ENCODE measurements around the gene IRF2BPL. TPM values are rescaled to one million over a fixed set of nuclear protein-coding genes. Genes with fewer than 3 reads are reported as not detected.

The IRF2BPL gene
- total RNA-seq, 2 experiments from 2014 or later: 23.7 to 25.8 TPM

DNA sequence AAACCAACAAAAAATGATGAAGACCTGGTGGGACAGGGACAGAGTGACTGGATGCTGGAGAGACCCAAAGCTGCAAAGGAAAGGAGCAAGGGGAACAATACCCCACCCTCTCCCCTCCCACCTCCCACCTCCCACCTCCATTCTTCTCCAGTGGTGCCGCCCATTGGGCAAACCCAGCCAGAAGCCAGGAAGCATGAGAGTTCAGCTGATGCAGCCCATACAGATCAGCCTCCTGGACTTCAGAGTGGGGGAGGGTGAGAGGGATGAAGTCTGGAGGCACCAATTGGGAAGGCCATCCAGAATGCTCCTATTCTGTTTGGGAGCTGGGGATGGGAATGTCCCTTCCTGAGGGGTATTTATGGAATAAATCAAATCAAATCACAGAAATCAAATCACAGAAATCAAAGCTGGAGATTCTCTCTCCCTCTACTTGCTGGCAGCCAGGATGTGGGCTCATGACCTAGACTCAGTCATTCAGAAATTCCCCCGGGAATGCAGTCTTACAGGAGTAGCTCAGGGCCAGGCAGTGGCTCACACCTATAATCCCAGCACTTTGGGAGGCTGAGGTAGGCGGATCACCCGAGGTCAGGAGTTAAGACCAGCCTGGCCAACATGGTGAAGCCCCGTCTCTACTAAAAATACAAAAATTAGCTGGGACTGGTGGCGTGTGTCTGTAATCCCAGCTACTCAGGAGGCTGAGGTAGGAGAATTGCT, 31.1 kb downstream of the IRF2BPL start:
- H3K4me2 ChIP-seq (ENCODE audit: low read length): no peak overlapping the region
- H3K36me3 ChIP-seq (ENCODE audit: insufficient read depth, low read length): no peaks in the 10 kb centered on the region
- no peaks in the 10 kb centered on the region for H3K79me2 ChIP-seq (ENCODE audit: insufficient read depth, low read depth, low read length)
- TF ChIP-seq, protein P1, sequence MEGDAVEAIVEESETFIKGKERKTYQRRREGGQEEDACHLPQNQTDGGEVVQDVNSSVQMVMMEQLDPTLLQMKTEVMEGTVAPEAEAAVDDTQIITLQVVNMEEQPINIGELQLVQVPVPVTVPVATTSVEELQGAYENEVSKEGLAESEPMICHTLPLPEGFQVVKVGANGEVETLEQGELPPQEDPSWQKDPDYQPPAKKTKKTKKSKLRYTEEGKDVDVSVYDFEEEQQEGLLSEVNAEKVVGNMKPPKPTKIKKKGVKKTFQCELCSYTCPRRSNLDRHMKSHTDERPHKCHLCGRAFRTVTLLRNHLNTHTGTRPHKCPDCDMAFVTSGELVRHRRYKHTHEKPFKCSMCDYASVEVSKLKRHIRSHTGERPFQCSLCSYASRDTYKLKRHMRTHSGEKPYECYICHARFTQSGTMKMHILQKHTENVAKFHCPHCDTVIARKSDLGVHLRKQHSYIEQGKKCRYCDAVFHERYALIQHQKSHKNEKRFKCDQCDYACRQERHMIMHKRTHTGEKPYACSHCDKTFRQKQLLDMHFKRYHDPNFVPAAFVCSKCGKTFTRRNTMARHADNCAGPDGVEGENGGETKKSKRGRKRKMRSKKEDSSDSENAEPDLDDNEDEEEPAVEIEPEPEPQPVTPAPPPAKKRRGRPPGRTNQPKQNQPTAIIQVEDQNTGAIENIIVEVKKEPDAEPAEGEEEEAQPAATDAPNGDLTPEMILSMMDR (conservative IDR thresholded peaks at IDR 0.05; ENCODE audit: low read length): no peak
- no peak for TF ChIP-seq EZH2phosphoT487 (IDR thresholded peaks at IDR 0.05; ENCODE audit: borderline replicate concordance, low read depth, low read length)
- POLR2A ChIA-PET: interaction anchor here (1.0 kb wide), 1 partner anchor 73 kb away, joined by 3 read pairs; no protein-coding TSS in a partner anchor
- CTCF ChIA-PET (ENCODE audit: unreplicated experiment): no interaction called here
- no peaks in the 10 kb centered on the region for H3K9me3 ChIP-seq (ENCODE audit: low read length)
- DNase-seq (ENCODE audit: low spot score): no peak
- no peak overlapping the region for H2AFZ ChIP-seq (ENCODE audit: low read length)
- H3K9me2 ChIP-seq (ENCODE audit: insufficient read depth, low read length): no peaks in the 10 kb centered on the region
- peaks cover 41% of the 10 kb centered on the region for H3K4me1 ChIP-seq (ENCODE audit: insufficient read depth, low read length, poor library complexity, severe bottlenecking)
- intact Hi-C loops (cut with micrococcal nuclease; ENCODE audit: unreplicated experiment): no loop called here
- no peak overlapping the region for H3K27ac ChIP-seq (ENCODE audit: low read depth, low read length, poor library complexity, severe bottlenecking)
- no TSS peak for BruUV-seq (replicated peaks)
- no peaks in the 10 kb centered on the region for H4K20me1 ChIP-seq (ENCODE audit: insufficient read depth, low read length)
- no peak overlapping the region for H3K4me3 ChIP-seq (ENCODE audit: low read depth, low read length, poor library complexity, severe bottlenecking)

DNA sequence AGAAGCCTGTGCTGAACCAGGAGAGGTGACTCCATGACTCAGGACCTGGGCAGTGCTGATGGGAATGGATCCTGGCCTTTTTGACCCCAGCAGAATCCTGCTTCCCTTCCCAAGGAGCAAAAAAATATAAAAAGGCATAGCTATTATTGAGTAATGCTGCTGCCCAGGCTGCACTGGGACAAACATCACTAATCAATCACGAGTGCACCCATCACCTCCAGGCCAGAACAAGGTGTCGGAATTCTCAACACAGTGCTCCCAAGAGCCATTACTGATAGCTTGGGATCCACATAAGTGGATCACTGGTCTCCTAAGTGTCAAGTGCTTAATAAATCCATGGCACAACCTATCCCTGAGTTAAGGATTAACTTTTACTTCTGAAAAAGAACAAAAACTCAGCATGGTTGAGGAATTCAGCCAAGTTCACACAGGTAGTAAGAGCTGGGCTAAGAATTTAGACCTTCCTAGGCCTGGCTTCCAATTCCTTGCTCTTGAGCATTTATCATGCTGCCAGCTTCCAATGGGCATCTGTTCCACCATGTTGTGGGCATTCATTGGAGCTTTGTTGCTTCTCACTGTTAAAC, 31.9 kb downstream of the IRF2BPL start:
- BruUV-seq (replicated peaks): no TSS peak
- H3K9me3 ChIP-seq (ENCODE audit: low read length): no peaks in the 10 kb centered on the region
- H3K36me3 ChIP-seq (ENCODE audit: insufficient read depth, low read length): no peaks in the 10 kb centered on the region
- H3K79me2 ChIP-seq (ENCODE audit: insufficient read depth, low read depth, low read length): no peaks in the 10 kb centered on the region
- ChIA-PET POLR2A (interaction anchor here (0.9 kb wide), 1 partner anchor 20 kb away, joined by 3 read pairs; no protein-coding TSS in a partner anchor), CTCF (ENCODE audit: unreplicated experiment) (no interaction called here)
- intact Hi-C loops (cut with micrococcal nuclease; ENCODE audit: unreplicated experiment): no loop called here
- H3K4me2 ChIP-seq (ENCODE audit: low read length): no peak overlapping the region
- no peak overlapping the region for H3K4me3 ChIP-seq (ENCODE audit: low read depth, low read length, poor library complexity, severe bottlenecking)
- no peaks in the 10 kb centered on the region for H3K9me2 ChIP-seq (ENCODE audit: insufficient read depth, low read length)
- TF ChIP-seq, protein P1 (conservative IDR thresholded peaks at IDR 0.05; ENCODE audit: low read length): no peak
- no peak for TF ChIP-seq EZH2phosphoT487 (IDR thresholded peaks at IDR 0.05; ENCODE audit: borderline replicate concordance, low read depth, low read length)
- no peak for DNase-seq (ENCODE audit: low spot score)
- H3K4me1 ChIP-seq (ENCODE audit: insufficient read depth, low read length, poor library complexity, severe bottlenecking): peaks cover 41% of the 10 kb centered on the region
- H4K20me1 ChIP-seq (ENCODE audit: insufficient read depth, low read length): no peaks in the 10 kb centered on the region
- no peak overlapping the region for H3K27ac ChIP-seq (ENCODE audit: low read depth, low read length, poor library complexity, severe bottlenecking)
- H2AFZ ChIP-seq (ENCODE audit: low read length): no peak overlapping the region

All from OCI-LY7 (cell line).